Activated CD8-positive, alpha-beta memory T cell treated with anti-CD3 and anti-CD28 coated beads for 1 hour (primary cell): Measurements from ENCODE around the gene TENM4.

Source experiments
- DNase-seq, 2 donors: peaks; one replicate each; pipeline ENCODE4 v3.0.0-alpha.2; 2020; ENCODE audit warnings: low read depth in 1 of 2; ENCODE audit errors: extremely low read depth in 1 of 2

Gene TENM4

DNA sequence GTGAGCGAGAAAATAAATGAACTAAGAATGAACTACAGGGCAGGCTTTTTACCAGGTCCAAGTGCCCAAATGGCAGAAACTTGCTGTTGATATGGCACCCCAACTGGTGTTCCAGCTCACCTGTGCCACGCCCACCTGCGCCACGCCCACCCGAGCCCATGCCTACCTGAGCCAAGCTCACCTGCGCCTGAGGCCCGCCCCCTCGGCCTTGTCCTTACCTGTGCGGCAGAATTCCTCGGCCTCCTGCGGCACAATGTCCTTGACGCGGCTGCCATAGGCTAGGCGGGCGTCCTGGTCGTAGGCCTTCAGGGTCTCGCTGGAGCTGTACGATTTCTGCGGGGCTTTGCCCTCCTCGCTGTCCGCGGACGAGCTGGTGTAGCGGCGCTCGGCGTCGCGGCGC is 371.3 kb downstream of the TENM4 start:
- DNase-seq = no peak

DNA sequence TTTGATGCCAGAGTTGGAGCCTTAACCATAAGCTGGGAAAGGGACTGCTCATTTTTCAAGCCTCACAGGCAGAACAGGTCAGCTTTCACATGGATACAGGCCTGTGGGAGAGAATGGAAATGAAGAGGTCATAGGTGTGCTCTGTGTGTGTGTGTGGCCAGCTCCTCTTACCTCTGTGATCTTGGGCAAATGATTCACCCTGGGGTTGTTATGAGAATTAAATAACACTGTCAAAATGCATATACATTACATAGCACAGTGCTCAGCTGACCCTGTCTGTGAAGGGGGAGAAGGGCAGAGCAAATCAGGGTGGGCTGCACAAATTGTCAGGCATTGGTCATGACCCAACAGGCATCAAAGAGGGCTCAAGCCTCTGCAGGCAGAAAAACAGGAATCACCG is 372.5 kb downstream of the TENM4 start:
- DNase-seq = no peak

DNA sequence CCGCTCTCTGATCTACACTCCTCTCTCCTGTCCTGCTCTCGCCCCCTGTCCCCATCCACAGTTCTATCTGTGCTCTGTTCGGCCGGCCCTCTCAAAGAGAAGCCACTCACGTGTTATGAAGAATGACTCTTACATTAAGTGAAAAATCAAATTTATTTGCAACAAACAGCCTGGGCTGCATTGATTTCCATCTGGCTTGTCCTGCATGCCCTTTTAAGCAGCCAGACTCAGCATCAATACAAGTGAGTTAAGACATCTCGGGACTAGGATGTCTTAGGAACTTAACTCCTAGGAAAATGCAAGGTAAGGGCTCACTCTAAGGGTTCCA is 373.5 kb downstream of the TENM4 start:
- DNase-seq = no peak

DNA sequence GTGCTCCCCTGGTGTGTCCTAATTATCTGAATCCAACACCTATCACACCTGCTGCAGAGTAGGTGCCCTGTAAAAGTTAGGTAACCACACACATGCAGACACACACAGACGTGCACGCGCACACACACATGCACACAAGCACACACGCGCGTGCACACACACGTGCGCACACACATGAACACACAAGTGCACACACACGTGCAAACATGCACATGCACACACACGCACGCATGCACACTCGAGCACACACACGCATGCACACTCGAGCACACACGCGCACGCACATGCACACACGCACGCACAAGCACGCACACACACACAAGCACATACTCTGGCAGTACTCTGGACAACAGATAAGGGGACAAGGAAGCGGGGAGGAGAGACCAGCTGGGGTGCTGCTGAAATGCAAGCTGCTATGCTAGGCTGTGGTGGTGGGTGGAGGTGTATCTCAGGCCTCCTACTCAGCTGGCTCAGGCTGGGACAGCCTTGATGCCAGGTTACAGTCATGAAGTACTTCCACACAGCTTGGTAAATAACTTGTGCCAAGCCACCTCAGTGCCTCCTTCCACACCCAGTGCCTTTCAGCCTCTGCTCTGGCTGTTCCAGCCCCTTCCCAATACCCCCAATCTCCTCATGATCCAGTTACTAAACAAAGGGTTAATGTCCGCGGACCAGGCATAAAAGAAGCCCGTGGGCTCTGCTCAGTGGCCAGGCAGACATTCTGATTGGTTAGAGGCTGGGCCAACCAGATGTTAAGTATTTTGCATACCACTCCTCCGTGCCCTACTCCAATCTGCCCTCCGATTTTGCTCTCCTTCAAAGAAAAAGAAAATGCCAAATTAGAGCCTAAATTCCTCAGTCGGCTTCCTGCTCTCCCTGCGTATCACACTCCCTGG is 374.1 kb downstream of the TENM4 start:
- DNase-seq = no peak

DNA sequence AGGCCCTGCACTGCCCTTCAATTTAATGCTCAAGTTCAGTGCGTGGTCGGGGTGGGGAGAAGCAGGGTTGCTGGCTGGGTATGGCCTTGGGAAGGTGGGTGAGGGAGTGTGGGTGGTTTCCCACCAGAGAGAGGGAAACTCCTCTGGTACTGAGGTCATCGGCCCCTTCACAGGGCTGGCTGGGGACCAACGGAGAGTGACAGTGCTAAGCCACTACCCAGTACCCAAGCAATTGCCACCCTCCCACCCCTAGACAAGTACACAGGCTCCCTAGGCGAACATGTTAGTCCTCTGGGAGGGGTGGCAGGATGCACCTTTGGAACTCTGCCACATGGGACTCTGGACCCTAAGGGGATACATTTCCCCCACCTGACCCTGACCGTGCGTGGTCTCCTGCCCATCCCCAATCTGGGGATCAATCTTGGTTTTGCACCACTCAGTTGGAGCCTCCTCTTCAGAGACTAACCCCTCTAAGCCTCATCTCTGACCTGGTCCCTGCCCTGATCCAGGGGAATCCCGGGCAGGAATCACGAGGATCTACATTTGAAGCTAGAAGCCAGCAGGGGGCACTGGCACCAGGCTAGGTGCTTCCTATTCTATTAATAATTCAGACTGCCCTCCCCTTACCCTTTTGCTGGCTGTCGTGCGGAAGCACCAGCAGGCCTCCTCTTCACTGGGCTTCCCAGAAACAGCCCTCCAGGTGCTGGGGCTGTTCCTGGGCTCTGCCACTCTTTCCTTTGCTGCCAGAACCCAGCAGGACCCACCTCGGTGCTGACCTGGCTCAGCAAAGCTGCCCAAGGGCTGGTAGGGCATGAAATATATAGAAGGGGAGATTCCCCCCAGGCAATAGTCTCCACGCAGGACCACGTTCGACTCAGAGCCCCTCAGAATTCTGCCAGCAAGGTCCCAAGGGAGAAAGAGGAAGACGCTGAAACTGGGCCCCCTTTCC is 377.7 kb downstream of the TENM4 start:
- no peak for DNase-seq

DNA sequence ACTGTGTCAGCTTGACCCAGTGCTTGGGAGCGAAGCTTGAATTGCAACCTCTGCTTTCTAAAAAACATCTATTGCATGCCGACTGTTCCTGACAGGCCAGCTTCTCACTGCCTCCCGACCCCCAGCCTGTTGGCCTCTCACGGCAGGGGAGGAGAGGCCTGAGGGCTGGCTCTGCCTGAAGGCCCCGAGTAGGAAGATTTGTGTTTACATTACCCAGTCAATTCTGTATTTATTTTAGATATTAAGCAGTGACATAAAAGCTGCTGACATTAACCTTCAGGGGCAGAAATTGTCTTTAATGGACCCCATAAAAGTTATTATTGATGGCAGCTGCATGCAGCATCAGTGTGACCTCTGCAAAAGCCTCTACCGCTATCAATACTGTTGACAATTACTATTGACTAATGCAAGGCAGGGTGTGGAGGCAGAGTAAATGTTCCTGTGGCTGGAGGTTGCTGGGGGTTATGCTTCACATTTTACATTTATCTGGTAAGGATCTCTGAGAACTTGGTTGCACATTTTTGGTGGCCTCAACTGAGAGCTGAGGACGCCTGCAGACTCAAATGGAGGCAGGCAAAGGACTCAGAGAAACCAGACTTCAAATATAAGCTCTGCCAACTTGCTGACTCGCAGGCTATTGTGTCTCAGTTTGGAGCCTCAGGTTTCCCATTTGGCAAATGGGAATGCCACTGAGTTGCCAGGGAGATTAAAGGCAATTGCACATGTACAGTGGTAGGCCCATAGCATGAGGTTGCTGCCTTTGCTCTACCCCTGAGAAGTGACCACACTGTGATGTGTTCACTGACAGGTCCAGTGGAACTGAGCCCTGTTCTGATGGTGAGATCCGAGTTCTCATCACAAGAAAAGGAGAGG is 380.5 kb downstream of the TENM4 start:
- no peak for DNase-seq

DNA sequence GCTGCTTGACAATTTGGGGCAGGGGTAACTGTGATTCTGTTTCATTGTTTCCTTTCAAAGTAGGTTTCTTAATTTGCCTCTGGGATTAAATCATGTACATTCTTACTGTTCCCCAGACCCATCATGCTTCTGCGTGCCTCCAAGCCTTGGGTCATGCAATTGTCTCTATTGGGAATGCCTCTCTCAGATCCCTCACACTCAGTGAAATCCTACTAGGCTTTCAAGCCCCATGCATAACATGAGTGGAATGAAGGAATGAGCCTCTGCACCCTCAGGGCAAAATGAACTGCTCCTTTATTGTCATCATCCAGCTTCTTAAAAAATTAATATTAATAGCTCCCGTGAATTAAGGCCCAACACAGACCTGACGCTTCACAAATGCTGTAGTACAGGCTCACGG is 381.7 kb downstream of the TENM4 start:
- DNase-seq = no peak

DNA sequence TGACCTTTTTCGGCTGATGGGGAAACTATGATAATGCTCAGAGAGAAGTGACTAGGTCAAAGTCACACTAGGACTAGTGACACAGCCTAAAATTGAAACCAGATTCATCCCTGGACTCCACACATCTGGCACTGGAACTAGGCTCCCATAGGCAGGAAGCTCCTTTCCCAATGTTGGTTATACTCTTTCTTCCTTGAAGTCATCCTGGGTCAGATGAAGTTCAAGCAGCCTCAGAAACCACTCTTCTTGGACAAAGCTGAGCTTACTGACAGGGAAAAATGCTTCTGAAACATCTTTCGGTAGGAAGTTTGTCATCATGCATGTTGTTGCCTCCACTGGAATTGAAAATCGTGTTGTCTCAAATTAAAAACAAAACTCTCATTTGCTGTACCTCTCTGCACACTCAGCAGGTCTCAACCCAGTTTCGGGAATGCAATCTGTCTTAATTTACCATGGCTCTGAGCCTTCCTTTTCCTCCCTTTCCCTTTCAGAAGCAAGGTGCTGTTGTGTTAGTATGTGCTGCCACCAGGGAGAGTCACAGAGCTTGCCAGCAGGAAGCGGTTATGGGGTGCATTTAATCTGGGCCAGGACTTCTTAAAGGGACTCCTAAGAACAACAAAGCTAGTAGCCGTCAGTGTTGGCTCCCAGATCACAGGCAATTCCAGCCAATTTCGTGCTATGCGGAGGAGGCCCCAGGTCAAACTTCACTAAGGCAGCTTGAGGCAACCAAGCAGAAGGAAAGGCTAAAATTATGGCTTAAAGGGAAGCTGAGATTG is 384.8 kb downstream of the TENM4 start:
- DNase-seq = no peak

DNA sequence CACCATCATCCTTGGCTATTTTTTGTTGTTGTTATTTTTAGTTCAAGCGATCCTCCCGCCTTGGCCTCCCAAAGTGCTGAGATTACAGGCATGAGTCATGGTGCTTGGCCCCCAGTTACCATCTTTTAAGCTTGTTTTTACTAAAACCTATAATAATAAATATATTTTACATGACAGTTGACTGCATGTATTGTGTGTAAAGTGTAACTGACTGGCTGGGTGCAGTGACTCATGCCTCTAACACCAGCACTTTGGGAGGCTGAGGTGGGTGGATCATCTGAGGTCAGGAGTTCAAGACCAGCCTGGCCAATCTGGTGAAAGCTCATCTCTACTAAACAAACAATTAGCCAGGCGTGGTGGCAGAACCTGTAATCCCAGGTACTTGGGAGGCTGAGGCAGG is 386.2 kb downstream of the TENM4 start:
- no peak for DNase-seq

DNA sequence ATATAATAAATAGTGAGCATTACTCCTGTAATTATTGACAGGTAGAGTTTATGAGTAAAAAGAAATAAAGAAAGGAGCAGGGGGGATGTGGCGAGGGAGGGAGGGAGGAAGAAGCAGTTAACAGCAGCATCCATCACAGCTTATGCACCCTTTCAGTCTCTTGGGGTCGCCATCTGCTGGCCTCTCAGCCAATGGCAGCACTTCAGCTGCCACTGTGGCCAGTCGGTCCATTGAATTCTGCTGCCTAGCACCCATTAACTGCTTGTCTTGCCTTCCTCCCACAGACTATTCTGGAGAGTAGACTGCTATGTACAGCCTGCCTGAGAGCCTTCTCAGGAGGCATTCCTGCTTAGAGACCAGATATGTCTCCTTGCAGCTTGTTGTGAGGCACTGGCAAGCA is 388.3 kb downstream of the TENM4 start:
- DNase-seq = no peak

DNA sequence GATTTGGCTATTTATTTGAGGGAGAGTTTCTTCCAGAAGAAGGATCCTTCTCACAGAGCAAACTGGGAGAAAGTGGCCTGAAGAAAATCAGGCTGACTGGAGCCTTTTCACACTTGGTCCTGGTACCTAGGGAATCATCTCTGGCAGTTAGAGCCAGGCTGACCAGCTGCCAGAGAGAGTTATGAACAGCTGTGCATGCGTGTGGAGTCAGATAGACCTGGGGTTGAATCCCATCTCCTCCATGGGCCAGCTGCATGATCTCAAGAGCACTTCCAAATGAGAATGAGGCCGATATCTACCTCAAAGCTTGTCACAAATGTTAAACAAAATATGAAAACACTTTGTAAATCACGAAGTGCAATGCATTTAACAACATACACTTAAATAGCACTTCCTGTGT is 390.0 kb downstream of the TENM4 start:
- DNase-seq = no peak

DNA sequence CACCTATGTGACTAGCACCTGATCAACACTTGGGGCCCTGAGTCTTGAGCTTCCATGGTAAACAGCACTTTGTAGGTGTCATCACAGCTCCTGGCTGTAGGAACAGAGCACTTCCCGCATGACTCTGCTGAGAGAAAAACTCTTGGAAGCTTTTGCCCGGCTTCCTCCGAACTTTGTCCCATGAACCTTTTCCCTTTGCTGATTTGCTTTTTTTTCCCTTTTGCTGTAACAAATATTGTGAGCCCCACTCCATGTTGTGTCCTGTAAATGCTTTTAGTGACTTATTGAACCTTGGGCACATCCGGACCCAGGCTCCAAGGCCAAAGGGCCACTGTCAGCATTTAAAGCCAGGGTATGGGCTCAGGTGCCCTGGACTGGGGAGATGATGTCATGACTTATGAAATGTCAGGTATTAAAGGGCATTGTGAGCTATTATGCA is 391.1 kb downstream of the TENM4 start:
- no peak for DNase-seq

DNA sequence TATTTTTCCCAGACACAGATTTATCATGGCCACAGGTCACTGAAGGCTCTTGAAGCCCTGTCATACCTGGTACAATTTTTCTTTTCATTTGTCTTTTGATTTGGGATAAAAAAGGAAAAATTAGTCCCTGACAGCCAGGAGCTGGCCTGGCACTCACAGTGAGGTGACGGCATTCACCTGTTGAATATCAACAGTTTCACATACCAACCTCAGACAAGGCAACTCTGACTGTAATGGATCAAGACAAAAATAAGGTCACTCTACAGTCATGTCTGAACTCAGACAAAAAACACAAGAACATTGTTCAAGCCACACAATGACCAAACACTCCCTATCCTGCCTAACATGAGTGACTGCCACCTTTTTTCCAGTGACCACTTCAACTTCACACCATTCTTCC is 392.9 kb downstream of the TENM4 start:
- no peak for DNase-seq

DNA sequence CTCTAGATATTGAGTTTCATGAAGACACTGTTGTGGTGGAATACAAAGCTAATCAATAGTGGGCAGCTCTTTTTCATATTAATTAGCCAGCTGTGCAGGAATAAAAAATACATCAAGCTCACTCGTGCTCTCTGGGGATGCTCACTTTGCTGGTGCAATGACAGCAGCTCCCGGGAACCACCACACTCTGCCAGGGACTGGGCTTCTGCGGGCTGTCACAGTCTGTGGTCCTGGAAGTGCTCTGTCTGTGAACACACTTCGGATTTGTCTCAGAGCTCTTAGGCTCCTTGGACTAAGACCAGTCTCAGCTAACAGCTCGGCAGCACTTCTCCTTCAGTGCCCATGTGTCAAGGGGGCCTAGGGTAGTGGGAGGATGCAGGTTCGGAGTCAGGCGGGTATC is 393.5 kb downstream of the TENM4 start:
- DNase-seq = no peak

DNA sequence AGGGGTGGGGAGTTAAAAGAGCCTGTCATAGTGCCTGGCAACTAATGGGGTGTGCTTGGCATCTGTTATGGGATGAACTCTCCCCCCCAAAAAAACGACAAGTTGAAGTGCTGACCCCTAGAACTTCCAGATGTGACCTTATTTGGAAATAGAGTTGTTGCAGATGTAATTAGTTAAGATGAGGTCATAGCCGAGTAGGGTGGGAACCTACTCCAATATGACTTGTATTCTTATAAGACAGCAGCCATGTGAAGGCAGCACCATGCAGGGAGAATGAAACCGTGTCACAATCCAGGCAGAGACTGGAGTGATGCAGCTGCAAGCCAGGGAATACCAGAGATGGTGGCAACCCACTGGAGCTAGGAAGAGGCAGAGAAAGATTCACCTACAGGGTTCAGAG is 394.5 kb downstream of the TENM4 start:
- no peak for DNase-seq

DNA sequence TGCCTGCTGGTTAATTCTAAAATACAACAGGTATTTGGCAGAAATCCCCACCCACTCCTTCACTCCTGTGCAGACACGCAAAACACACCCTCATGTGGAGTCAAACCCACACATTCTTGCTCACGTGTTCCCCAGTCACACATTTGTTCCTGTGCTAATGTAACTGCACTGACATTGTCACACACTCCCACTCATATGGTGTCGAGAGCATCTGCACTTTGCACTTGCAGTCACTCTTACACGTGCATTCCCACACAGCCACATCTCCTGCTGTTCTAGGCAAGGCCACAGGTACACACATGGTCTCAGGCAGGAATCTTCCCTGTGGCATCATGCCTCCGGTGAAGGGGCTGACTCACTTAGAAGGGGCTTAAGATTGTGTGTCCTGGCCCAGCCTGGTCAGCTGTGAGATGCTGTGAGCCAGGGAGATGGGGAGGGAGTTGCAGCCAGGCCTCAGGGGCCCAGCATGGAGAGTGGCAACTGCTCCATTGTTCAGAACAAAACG is 395.0 kb downstream of the TENM4 start:
- no peak for DNase-seq

DNA sequence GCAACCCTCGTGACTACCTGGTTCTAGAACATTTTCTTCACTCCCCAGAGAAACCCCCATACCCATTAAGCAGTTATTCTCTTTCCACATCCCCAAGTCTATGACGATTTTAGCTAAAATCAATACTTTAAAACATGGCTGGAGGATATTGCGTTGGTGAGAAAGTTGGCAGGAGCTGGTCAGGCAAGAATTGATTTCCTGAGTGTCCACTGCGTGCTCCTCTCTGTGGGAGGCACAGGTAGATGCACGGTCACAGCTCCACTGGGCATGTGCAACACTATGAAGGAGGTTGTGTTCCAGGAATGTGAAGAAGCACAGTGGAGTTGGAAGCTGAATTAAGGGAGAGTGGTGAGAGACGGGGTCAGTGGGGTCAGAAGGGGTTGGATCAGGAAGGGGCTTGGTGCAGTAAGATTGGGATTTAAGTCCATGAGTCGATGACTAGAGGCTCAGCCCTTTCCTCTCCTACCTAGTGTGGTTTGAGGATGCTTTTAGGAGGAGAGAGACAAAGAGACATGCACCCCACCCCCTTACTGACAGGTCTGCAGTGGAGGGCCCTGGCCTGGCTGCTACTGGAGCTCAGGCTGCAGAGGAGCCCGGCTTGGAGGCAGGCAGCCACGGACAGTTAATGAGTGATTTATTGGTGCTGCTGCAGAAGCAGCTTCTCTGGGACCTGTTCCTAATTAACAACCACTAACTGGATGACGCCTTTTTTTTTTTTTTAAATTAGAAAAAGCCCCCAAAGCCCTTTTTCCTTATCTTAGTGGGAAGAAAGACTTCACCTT is 395.6 kb downstream of the TENM4 start:
- DNase-seq = no peak

DNA sequence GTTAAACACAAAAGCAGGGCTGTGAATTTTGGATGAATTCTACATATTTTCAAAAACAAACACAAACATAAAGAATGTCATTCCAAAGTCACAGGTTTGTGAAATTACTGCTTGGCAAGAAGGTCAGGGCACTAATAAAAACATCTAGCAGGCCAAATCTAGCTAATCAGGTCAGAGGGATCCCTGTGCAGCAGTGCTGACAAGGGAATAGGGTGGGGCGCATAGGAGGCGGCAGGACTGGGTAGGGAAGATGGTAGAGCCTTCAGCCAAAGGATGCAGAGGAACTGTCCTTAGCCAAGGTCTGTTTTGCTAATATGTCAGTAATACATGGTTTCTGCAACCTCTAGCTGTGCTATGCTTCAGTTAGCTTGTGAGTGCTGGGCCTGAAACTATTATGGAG is 396.6 kb downstream of the TENM4 start:
- DNase-seq = no peak

DNA sequence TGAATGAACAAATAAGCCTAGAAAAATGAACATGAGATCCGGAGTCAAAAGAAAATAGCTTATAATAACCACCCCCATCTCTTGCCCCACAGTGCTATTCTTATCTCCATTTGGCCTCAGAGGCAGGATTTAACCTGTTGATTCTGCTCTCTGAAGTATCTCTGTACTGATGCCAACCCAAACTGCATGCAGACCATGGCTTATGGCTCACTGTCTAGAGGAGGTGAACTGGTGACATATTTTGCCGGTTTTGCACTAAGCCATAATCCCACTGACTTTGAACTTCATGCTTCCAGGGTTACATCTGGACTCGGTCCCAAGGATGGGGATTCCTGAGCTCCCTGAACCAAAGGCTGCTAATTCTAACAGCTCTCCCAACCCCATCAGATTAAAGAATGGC is 397.1 kb downstream of the TENM4 start:
- DNase-seq = no peak
